HEK293T (cell line): ENCODE measurements around the gene MMS19.

Source experiments
- FOXA1 ChIP-seq: fragments of 450-650 bp; IDR thresholded peaks from 2 replicates; pipeline ENCODE4 v1.6.1; 2016; ENCODE audit warnings: mild to moderate bottlenecking
- FOXK2 ChIP-seq: fragments of 450-650 bp; IDR thresholded peaks from 2 replicates; pipeline ENCODE4 v1.6.1; 2016; ENCODE audit warnings: mild to moderate bottlenecking
- FOXM1 ChIP-seq: fragments of 450-650 bp; IDR thresholded peaks from 2 replicates; pipeline ENCODE4 v1.6.1; 2017; ENCODE audit warnings: mild to moderate bottlenecking, borderline replicate concordance
- TARDBP ChIP-seq: fragments of 450-650 bp; IDR thresholded peaks from 2 replicates; pipeline ENCODE4 v1.6.1; 2016

- TF ChIP-seq FOXA1: no peak
- TF ChIP-seq FOXK2: no peak
- no peak for TF ChIP-seq FOXM1
- no peak for TF ChIP-seq TARDBP
Measured at GRCh38 chr10:97515271-97515978, 17.2 kb upstream of the MMS19 start.
